Uterus (tissue), 2 donors: ENCODE measurements around the gene TRIM8.

ENCODE experiments used
- CTCF ChIP-seq, 4 experiments: fragments of 200-600 bp in 2 of 4; fragments of 450-650 bp in 2 of 4; sonication (generic) in 2 of 4; IDR thresholded peaks; one replicate each; pipeline ENCODE4 v1.5.1; 2016 to 2019; ENCODE audit warnings: antibody characterized with exemption in 4 of 4, mild to moderate bottlenecking in 2 of 4, moderate library complexity in 1 of 4
- POLR2A ChIP-seq, 2 donors: fragments of 450-650 bp; IDR thresholded peaks; one replicate each; pipeline ENCODE4 v1.6.1; 2016; ENCODE audit warnings: antibody characterized with exemption in 2 of 2, mild to moderate bottlenecking in 1 of 2, moderate library complexity in 1 of 2

- no peak for TF ChIP-seq POLR2A (IDR thresholded peaks at IDR 0.05)
- no peak for TF ChIP-seq CTCF (IDR thresholded peaks at IDR 0.05)
Observed at GRCh38 chr10:102661658-102662028, 17.4 kb downstream of the TRIM8 start.
